Effector memory CD4-positive, alpha-beta T cell (primary cell): ENCODE results near the gene TBC1D5.
"Not testable (repeated sequence)": the region's sequence is repeated elsewhere in the genome, so short reads cannot be mapped to it uniquely, and the experiment has no call there.

Source experiments
- DNase-seq, 3 donors: peaks; one replicate each; pipeline ENCODE4 v3.0.0-alpha.2; 2020
- H3K27ac ChIP-seq: 2 replicates; pipeline ENCODE4 v1.7.0; 2013; ENCODE audit warnings: mild to moderate bottlenecking, low read length, moderate library complexity; ENCODE audit not compliant: insufficient read depth, poor library complexity, severe bottlenecking
- H3K27me3 ChIP-seq: replicated peaks from 2 replicates; pipeline ENCODE4 v1.7.0; 2013; ENCODE audit warnings: mild to moderate bottlenecking, low read length; ENCODE audit not compliant: insufficient read depth, control insufficient read depth, poor library complexity, severe bottlenecking
- H3K36me3 ChIP-seq: 2 replicates; pipeline ENCODE4 v1.7.0; 2013; ENCODE audit warnings: mild to moderate bottlenecking, low read length, moderate library complexity; ENCODE audit not compliant: control insufficient read depth, insufficient read depth
- H3K4me1 ChIP-seq: 2 replicates; pipeline ENCODE4 v1.7.0; 2013; ENCODE audit warnings: low read length, mild to moderate bottlenecking; ENCODE audit not compliant: control insufficient read depth, insufficient read depth, poor library complexity, severe bottlenecking
- H3K4me3 ChIP-seq: 2 replicates; pipeline ENCODE4 v1.7.0; 2013; ENCODE audit warnings: low read length, low read depth, mild to moderate bottlenecking; ENCODE audit not compliant: insufficient read depth, poor library complexity, severe bottlenecking
- H3K9me3 ChIP-seq: 2 replicates; pipeline ENCODE4 v1.7.0; 2013; ENCODE audit warnings: mild to moderate bottlenecking, low read length, moderate library complexity; ENCODE audit not compliant: control insufficient read depth

The TBC1D5 gene

GRCh38 chr3:17638356-17638755 is 104.1 kb downstream of the TBC1D5 start:
- Histone ChIP-seq H3K27ac (no peak overlapping the region), H3K27me3 (no peaks in the 10 kb centered on the region), H3K9me3 (no peaks in the 10 kb centered on the region), H3K36me3 (no peaks in the 10 kb centered on the region), H3K4me1 (no peaks in the 10 kb centered on the region), H3K4me3 (no peak overlapping the region)
- DNase-seq: no peak

- H3K36me3 ChIP-seq, H3K4me1 ChIP-seq, DNase-seq, H3K4me3 ChIP-seq, H3K9me3 ChIP-seq, H3K27me3 ChIP-seq, H3K27ac ChIP-seq: not testable (repeated sequence)
Observed at GRCh38 chr3:17635675-17636074, 106.8 kb downstream of the TBC1D5 start.

- no peak overlapping the region for H3K4me3 ChIP-seq
- DNase-seq: no peak
- H3K4me1 ChIP-seq: no peaks in the 10 kb centered on the region
- no peaks in the 10 kb centered on the region for H3K9me3 ChIP-seq
- H3K36me3 ChIP-seq: no peaks in the 10 kb centered on the region
- no peaks in the 10 kb centered on the region for H3K27me3 ChIP-seq
- no peak overlapping the region for H3K27ac ChIP-seq
Observed at GRCh38 chr3:17634964-17635363, 107.5 kb downstream of the TBC1D5 start.

- no peaks in the 10 kb centered on the region for H3K27me3 ChIP-seq
- no peaks in the 10 kb centered on the region for H3K36me3 ChIP-seq
- no peak overlapping the region for H3K27ac ChIP-seq
- no peak overlapping the region for H3K4me3 ChIP-seq
- DNase-seq: no peak
- no peaks in the 10 kb centered on the region for H3K9me3 ChIP-seq
- H3K4me1 ChIP-seq: no peaks in the 10 kb centered on the region
Observed at GRCh38 chr3:17634201-17634600, 108.2 kb downstream of the TBC1D5 start.

- DNase-seq: no peak
- Histone ChIP-seq H3K4me3 (no peak overlapping the region), H3K27ac (no peak overlapping the region), H3K36me3 (no peaks in the 10 kb centered on the region), H3K9me3 (no peaks in the 10 kb centered on the region), H3K27me3 (no peaks in the 10 kb centered on the region), H3K4me1 (no peaks in the 10 kb centered on the region)
Observed at GRCh38 chr3:17632401-17633100, 109.9 kb downstream of the TBC1D5 start.

- Histone ChIP-seq H3K36me3 (no peaks in the 10 kb centered on the region), H3K9me3 (no peaks in the 10 kb centered on the region), H3K27me3 (no peaks in the 10 kb centered on the region), H3K4me1 (no peaks in the 10 kb centered on the region), H3K4me3 (no peak overlapping the region), H3K27ac (no peak overlapping the region)
- DNase-seq: no peak
Observed at GRCh38 chr3:17631609-17632008, 110.8 kb downstream of the TBC1D5 start.

GRCh38 chr3:17629400-17629799 is 113.0 kb downstream of the TBC1D5 start:
- Histone ChIP-seq H3K27ac (no peak overlapping the region), H3K4me1 (no peaks in the 10 kb centered on the region), H3K4me3 (no peak overlapping the region), H3K36me3 (no peaks in the 10 kb centered on the region), H3K9me3 (no peaks in the 10 kb centered on the region), H3K27me3 (no peaks in the 10 kb centered on the region)
- DNase-seq: no peak

- Histone ChIP-seq H3K4me1 (no peaks in the 10 kb centered on the region), H3K36me3 (no peaks in the 10 kb centered on the region), H3K27me3 (no peaks in the 10 kb centered on the region), H3K27ac (no peak overlapping the region), H3K9me3 (no peaks in the 10 kb centered on the region), H3K4me3 (no peak overlapping the region)
- DNase-seq: no peak
Observed at GRCh38 chr3:17626395-17626794, 116.0 kb downstream of the TBC1D5 start.

- Histone ChIP-seq H3K4me3 (no peak overlapping the region), H3K27ac (no peak overlapping the region), H3K4me1 (no peaks in the 10 kb centered on the region), H3K36me3 (peaks cover 3% of the 10 kb centered on the region), H3K27me3 (no peaks in the 10 kb centered on the region), H3K9me3 (no peaks in the 10 kb centered on the region)
- no peak for DNase-seq
Observed at GRCh38 chr3:17625133-17625532, 117.3 kb downstream of the TBC1D5 start.

- Histone ChIP-seq H3K4me1 (no peaks in the 10 kb centered on the region), H3K27me3 (no peaks in the 10 kb centered on the region), H3K27ac (no peak overlapping the region), H3K4me3 (no peak overlapping the region), H3K9me3 (no peaks in the 10 kb centered on the region), H3K36me3 (peaks cover 8% of the 10 kb centered on the region)
- no peak for DNase-seq
Observed at GRCh38 chr3:17623464-17623863, 119.0 kb downstream of the TBC1D5 start.
